22Rv1 (cell line): Measurements from ENCODE around the gene LTF.

Source experiments
- ZFX ChIP-seq: fragments of 450-650 bp; IDR thresholded peaks from 2 replicates; pipeline ENCODE4 v1.6.1; 2017; ENCODE audit warnings: antibody characterized with exemption, borderline replicate concordance
- TF ChIP-seq, protein P1 (sequence below): fragments of 450-650 bp; IDR thresholded peaks from 2 replicates; pipeline ENCODE4 v1.5.1; 2017; ENCODE audit warnings: mild to moderate bottlenecking

DNA sequence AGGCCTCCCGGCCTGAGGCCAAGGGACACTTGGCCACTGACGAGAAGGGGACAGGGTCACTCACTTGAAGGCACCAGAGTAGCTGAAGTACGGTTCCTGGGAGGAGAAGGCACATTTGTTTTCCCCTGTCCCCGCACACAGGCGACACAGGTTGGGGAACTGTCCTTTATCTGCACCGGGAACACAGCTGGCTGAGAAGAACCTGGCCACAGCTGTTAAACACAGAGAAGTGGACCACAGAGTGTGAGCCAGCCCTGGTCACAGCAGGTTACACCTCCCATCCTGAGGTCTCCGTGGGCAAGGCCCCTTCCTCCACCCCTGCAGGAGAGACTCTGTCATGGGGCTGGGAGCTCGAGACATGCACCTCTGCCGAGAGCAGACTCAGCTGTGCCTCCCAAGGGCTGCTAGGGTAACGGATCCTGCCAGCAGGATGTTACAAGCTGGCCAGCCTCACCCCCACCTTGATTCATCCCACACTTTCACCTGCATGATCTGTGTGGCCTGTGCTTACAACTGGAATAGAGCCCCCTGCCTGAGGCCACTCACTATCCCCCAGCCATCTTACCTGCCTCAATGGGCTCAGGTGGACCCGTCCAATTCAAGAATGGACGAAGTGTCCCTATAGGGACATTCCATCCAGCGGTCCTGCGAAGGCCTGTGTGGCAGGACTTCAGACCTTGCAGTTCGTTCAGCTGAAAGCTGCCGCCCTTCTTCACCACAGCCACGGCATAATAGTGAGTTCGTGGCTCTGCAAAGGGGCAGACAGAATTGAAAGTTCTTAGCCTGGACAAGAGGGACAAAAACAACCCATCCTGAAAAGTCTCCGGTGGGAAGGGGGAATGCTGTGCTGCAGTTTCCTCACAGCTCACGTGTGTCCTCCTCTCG is 9.2 kb downstream of the LTF start:
- TF ChIP-seq, protein P1, sequence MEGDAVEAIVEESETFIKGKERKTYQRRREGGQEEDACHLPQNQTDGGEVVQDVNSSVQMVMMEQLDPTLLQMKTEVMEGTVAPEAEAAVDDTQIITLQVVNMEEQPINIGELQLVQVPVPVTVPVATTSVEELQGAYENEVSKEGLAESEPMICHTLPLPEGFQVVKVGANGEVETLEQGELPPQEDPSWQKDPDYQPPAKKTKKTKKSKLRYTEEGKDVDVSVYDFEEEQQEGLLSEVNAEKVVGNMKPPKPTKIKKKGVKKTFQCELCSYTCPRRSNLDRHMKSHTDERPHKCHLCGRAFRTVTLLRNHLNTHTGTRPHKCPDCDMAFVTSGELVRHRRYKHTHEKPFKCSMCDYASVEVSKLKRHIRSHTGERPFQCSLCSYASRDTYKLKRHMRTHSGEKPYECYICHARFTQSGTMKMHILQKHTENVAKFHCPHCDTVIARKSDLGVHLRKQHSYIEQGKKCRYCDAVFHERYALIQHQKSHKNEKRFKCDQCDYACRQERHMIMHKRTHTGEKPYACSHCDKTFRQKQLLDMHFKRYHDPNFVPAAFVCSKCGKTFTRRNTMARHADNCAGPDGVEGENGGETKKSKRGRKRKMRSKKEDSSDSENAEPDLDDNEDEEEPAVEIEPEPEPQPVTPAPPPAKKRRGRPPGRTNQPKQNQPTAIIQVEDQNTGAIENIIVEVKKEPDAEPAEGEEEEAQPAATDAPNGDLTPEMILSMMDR, result no peak
- no peak for TF ChIP-seq ZFX
